H1 (cell line): ENCODE data around the gene KLHL14. TPM values are rescaled to one million over a fixed set of nuclear protein-coding genes. Genes with fewer than 3 reads are reported as not detected.

Source experiments
- CTCF ChIA-PET: fragments of 300-600 bp; sonication (Branson Sonifier 250); formaldehyde crosslinking; loops from one replicate; lab custom pipeline; 2021; ENCODE audit not compliant: partially characterized antibody; lab: Charles Lee
- POLR2A ChIA-PET: fragments of 300-600 bp; sonication (Branson Sonifier 250); formaldehyde crosslinking; loops from one replicate; lab custom pipeline; 2021; ENCODE audit warnings: inconsistent platforms; ENCODE audit not compliant: partially characterized antibody; lab: Charles Lee
- DNase-seq, 2 experiments: peaks; one replicate each; pipeline versions ENCODE4 v3.0.0 to v3.0.0-alpha.2; 2010 to 2022; ENCODE audit warnings: low spot score in 2 of 2, low read depth in 1 of 2, mixed read lengths in 1 of 2
- FAIRE-seq: peaks from 2 replicates; lab custom pipeline; 2011; peaks lifted over from hg19 to GRCh38; lab: Jason Lieb, UNC
- H2AFZ ChIP-seq: 2 replicates; pipeline ENCODE4 v1.8.1; 2012; ENCODE audit warnings: low read length, inconsistent platforms
- H2AK5ac ChIP-seq: 2 replicates; pipeline ENCODE4 v1.6.1; 2013; ENCODE audit warnings: low read depth, low read length
- H2BK120ac ChIP-seq: replicated peaks from 2 replicates; pipeline ENCODE3; 2013; ENCODE audit warnings: low read depth, low read length, inconsistent platforms
- H2BK12ac ChIP-seq: 2 replicates; pipeline ENCODE4 v1.6.1; 2013; ENCODE audit warnings: low read depth, low read length
- H2BK15ac ChIP-seq: 2 replicates; pipeline ENCODE4 v1.6.1; 2013; ENCODE audit warnings: low read length
- H2BK20ac ChIP-seq: 2 replicates; pipeline ENCODE4 v1.6.1; 2013; ENCODE audit warnings: low read length
- H2BK5ac ChIP-seq: 2 replicates; pipeline ENCODE4 v1.6.1; 2013; ENCODE audit warnings: low read depth, low read length
- H3K14ac ChIP-seq: 2 replicates; pipeline ENCODE4 v1.6.1; 2013; ENCODE audit warnings: inconsistent platforms; ENCODE audit not compliant: insufficient read length
- H3K18ac ChIP-seq: 2 replicates; pipeline ENCODE4 v1.6.1; 2013; ENCODE audit warnings: low read length; ENCODE audit errors: extremely low read depth
- H3K23ac ChIP-seq: 2 replicates; pipeline ENCODE4 v1.6.1; 2013; ENCODE audit warnings: inconsistent platforms; ENCODE audit not compliant: insufficient read length
- H3K23me2 ChIP-seq: 2 replicates; pipeline ENCODE4 v1.6.1; 2013; ENCODE audit warnings: low read depth, low read length
- H3K27ac ChIP-seq: 2 replicates; pipeline ENCODE4 v1.6.1; 2011; ENCODE audit warnings: low read depth, low read length, inconsistent platforms
- H3K27me3 ChIP-seq, 4 experiments: replicated peaks in 1 of 4; 1 replicate in 1 of 4; 2 replicates in 3 of 4; pipeline versions ENCODE4 v1.6.1 to v1.8.1; 2011 to 2013; ENCODE audit warnings: low read length in 3 of 4, mild to moderate bottlenecking in 3 of 4, inconsistent platforms in 2 of 4, mixed read lengths in 2 of 4, moderate library complexity in 1 of 4; ENCODE audit not compliant: control insufficient read depth in 3 of 4, insufficient read depth in 3 of 4; ENCODE audit errors: extremely low read depth in 1 of 4
- H3K36me3 ChIP-seq, 4 experiments: 2 replicates each; pipeline versions ENCODE4 v1.6.1 to v1.8.1; 2011 to 2013; ENCODE audit warnings: mild to moderate bottlenecking in 4 of 4, low read length in 3 of 4, moderate library complexity in 2 of 4, control low read depth in 1 of 4, inconsistent platforms in 1 of 4; ENCODE audit not compliant: insufficient read depth in 4 of 4, control insufficient read depth in 2 of 4
- H3K4ac ChIP-seq: replicated peaks from 2 replicates; pipeline ENCODE3; 2013; ENCODE audit warnings: low read length, low read depth, mixed read lengths, inconsistent platforms; ENCODE audit not compliant: insufficient read length
- H3K4me1 ChIP-seq, 4 experiments: replicated peaks in 1 of 4; 1 replicate in 1 of 4; 2 replicates in 3 of 4; pipeline versions ENCODE4 v1.6.1 to v1.8.1; 2011 to 2013; ENCODE audit warnings: low read length in 3 of 4, inconsistent platforms in 2 of 4, mixed read lengths in 1 of 4; ENCODE audit not compliant: insufficient read depth in 4 of 4, control insufficient read depth in 3 of 4
- H3K4me2 ChIP-seq, 2 experiments: 2 replicates each; pipeline versions ENCODE4 v1.6.1 to v1.8.1; 2011 to 2013; ENCODE audit warnings: low read depth in 2 of 2, low read length in 2 of 2, control low read depth in 1 of 2, inconsistent platforms in 1 of 2, mild to moderate bottlenecking in 1 of 2; ENCODE audit not compliant: insufficient read depth in 1 of 2
- H3K4me3 ChIP-seq, 4 experiments: fragments of 200-600, 300-600 bp in 1 of 4; sonication (generic), shearing (Covaris generic), sonication (Bioruptor Twin) in 1 of 4; 2 replicates each; pipeline versions ENCODE4 v1.5.1 to v1.8.1; 2011 to 2016; ENCODE audit warnings: low read length in 4 of 4, low read depth in 3 of 4, control low read depth in 2 of 4, inconsistent platforms in 2 of 4, mild to moderate bottlenecking in 2 of 4, mixed read lengths in 1 of 4, moderate library complexity in 1 of 4; ENCODE audit not compliant: insufficient read depth in 2 of 4; ENCODE audit errors: extremely low read depth in 1 of 4
- H3K56ac ChIP-seq: replicated peaks from 2 replicates; pipeline ENCODE3; 2013; ENCODE audit warnings: low read depth, mild to moderate bottlenecking, mixed read lengths, low read length, inconsistent platforms; ENCODE audit not compliant: insufficient read length
- H3K79me1 ChIP-seq: 2 replicates; pipeline ENCODE4 v1.6.1; 2013; ENCODE audit warnings: low read depth, low read length, control low read depth
- H3K79me2 ChIP-seq, 2 experiments: 2 replicates each; pipeline versions ENCODE4 v1.6.1 to v1.8.1; 2012 to 2013; ENCODE audit warnings: low read length in 2 of 2, mild to moderate bottlenecking in 2 of 2, inconsistent platforms in 1 of 2; ENCODE audit not compliant: insufficient read depth in 2 of 2, control insufficient read depth in 1 of 2
- H3K9ac ChIP-seq, 4 experiments: replicated peaks in 1 of 4; 1 replicate in 1 of 4; 2 replicates in 3 of 4; pipeline versions ENCODE4 v1.6.1 to v1.8.1; 2011 to 2013; ENCODE audit warnings: low read depth in 3 of 4, low read length in 3 of 4, control low read depth in 2 of 4, mild to moderate bottlenecking in 2 of 4, moderate library complexity in 2 of 4, inconsistent platforms in 1 of 4; ENCODE audit errors: extremely low read depth in 1 of 4
- H3K9me3 ChIP-seq, 2 experiments: 2 replicates each; pipeline versions ENCODE4 v1.6.1 to v1.8.1; 2012 to 2013; ENCODE audit warnings: mild to moderate bottlenecking in 2 of 2, moderate library complexity in 2 of 2, control low read depth in 1 of 2, inconsistent platforms in 1 of 2, low read depth in 1 of 2, low read length in 1 of 2, mixed read lengths in 1 of 2; ENCODE audit not compliant: insufficient read depth in 2 of 2
- H4K20me1 ChIP-seq, 2 experiments: replicated peaks in 1 of 2; 2 replicates each; pipeline versions ENCODE3 to v1.8.1; 2011 to 2013; ENCODE audit warnings: inconsistent platforms in 2 of 2, low read length in 2 of 2, mild to moderate bottlenecking in 1 of 2; ENCODE audit not compliant: insufficient read depth in 2 of 2, control insufficient read depth in 1 of 2
- H4K5ac ChIP-seq: 2 replicates; pipeline ENCODE4 v1.6.1; 2013; ENCODE audit warnings: low read length, low read depth, mixed read lengths, inconsistent platforms; ENCODE audit not compliant: insufficient read length
- H4K8ac ChIP-seq: 2 replicates; pipeline ENCODE4 v1.8.0; 2013; ENCODE audit warnings: mild to moderate bottlenecking, moderate library complexity, low read length, inconsistent platforms; ENCODE audit not compliant: insufficient read depth; ENCODE audit errors: extremely low read depth
- H4K91ac ChIP-seq: replicated peaks from 2 replicates; pipeline ENCODE3; 2013; ENCODE audit warnings: low read length, mixed read lengths, inconsistent platforms; ENCODE audit not compliant: insufficient read length
- ASH2L ChIP-seq: fragments of 200-600, 300-600 bp; sonication (generic); IDR thresholded peaks from one replicate; pipeline ENCODE4 v1.7.1; 2017; ENCODE audit warnings: low read length
- BRCA1 ChIP-seq: IDR thresholded peaks from 2 replicates; pipeline ENCODE4 v1.6.1; 2012; ENCODE audit warnings: low read depth, low read length, improper control_type of control experiment
- EGR1 ChIP-seq: IDR thresholded peaks from 2 replicates; pipeline ENCODE4 v1.6.1; 2011; ENCODE audit warnings: low read depth, low read length, borderline replicate concordance
- EP300 ChIP-seq, 2 experiments: IDR thresholded peaks; 1 replicate in 1 of 2; 2 replicates in 1 of 2; pipeline ENCODE4 v1.6.1; 2011 to 2012; ENCODE audit warnings: low read depth in 2 of 2, low read length in 2 of 2, mild to moderate bottlenecking in 2 of 2, borderline replicate concordance in 1 of 2, inconsistent platforms in 1 of 2, moderate library complexity in 1 of 2
- GABPA ChIP-seq: IDR thresholded peaks from 2 replicates; pipeline ENCODE4 v1.6.1; 2011; ENCODE audit warnings: mild to moderate bottlenecking, low read length, moderate library complexity, borderline replicate concordance; ENCODE audit not compliant: insufficient read depth
- GTF2F1 ChIP-seq: IDR thresholded peaks from 2 replicates; pipeline ENCODE4 v1.6.1; 2012; ENCODE audit warnings: low read depth, low read length, improper control_type of control experiment, borderline replicate concordance
- JUN ChIP-seq: IDR thresholded peaks from 2 replicates; pipeline ENCODE4 v1.6.1; 2011; ENCODE audit warnings: low read depth, mild to moderate bottlenecking, improper control_type of control experiment, low read length
- KDM1A ChIP-seq: fragments of 200-600, 300-600 bp; sonication (generic); IDR thresholded peaks from 2 replicates; pipeline ENCODE4 v1.7.1; 2016; ENCODE audit warnings: mild to moderate bottlenecking, low read length, borderline replicate concordance
- KDM4A ChIP-seq: IDR thresholded peaks from one replicate; pipeline ENCODE4 v1.7.1; 2012; ENCODE audit warnings: low read depth, mild to moderate bottlenecking, moderate library complexity, low read length, inconsistent platforms; ENCODE audit not compliant: severe bottlenecking
- RNF2 ChIP-seq: fragments of 200-900, 300-1000 bp; sonication (generic); IDR thresholded peaks from 2 replicates; pipeline ENCODE4 v1.7.1; 2016; ENCODE audit warnings: borderline replicate concordance, low read depth, mild to moderate bottlenecking, antibody characterized with exemption, low read length; ENCODE audit not compliant: poor library complexity, severe bottlenecking; ENCODE audit errors: missing control alignments
- WGBS, 2 experiments: shearing (Covaris generic) in 1 of 2; methylation state at CpG; one replicate each; pipeline versions ENCODE4 v1.1.6 to v1.1.7; 2013 to 2015; ENCODE audit warnings: low lambda C conversion rate in 2 of 2, mixed read lengths in 2 of 2, inconsistent platforms in 1 of 2, low coverage in 1 of 2, missing lambda C conversion rate in 1 of 2; ENCODE audit not compliant: insufficient replicate concordance in 2 of 2, insufficient coverage in 1 of 2, insufficient read length in 1 of 2; ENCODE audit errors: extremely low coverage in 1 of 2, missing lambda C conversion rate in 1 of 2; 5-methylcytosine and 5-hydroxymethylcytosine counted together
- polyA plus RNA-seq, 7 experiments: library from polyadenylated mRNA; depleted of rRNA in 3 of 7; stranded (reverse) in 5 of 7; unstranded in 2 of 7; fragments of >200 nt in 5 of 7; fragments of 200-250 nt in 2 of 7; gene quantifications; 1 replicate in 5 of 7; 2 replicates in 1 of 7; 4 replicates in 1 of 7; pipeline versions ENCODE4 v1.2.1 to v1.2.3, GENCODE V29; 2011 to 2013; ENCODE audit warnings: missing spikeins in 2 of 7, mixed read lengths in 2 of 7
- total RNA-seq: library from RNA; stranded (reverse); fragmentation: NEBNext Ultra II Directional; extraction: Animal tissue kit (Norgen Biotek cat#: 25700); gene quantifications from 2 replicates; pipeline ENCODE4 v1.2.1, GENCODE V29; 2021
- TF ChIP-seq, protein P1 (sequence below), 3 experiments: IDR thresholded peaks; 1 replicate in 2 of 3; 2 replicates in 1 of 3; pipeline versions ENCODE4 v1.5.1 to v1.6.1; 2011; ENCODE audit warnings: low read length in 3 of 3, mild to moderate bottlenecking in 3 of 3, inconsistent platforms in 2 of 3, low read depth in 1 of 3, moderate library complexity in 1 of 3; ENCODE audit not compliant: insufficient read depth in 1 of 3; ENCODE audit errors: control extremely low read depth in 1 of 3

The KLHL14 gene
- total and polyA plus RNA-seq, 2 of the 8 experiments (the other 6 are each of a cell fraction or from before 2014, with no cell fraction given) = 1.1 to 1.2 TPM

DNA sequence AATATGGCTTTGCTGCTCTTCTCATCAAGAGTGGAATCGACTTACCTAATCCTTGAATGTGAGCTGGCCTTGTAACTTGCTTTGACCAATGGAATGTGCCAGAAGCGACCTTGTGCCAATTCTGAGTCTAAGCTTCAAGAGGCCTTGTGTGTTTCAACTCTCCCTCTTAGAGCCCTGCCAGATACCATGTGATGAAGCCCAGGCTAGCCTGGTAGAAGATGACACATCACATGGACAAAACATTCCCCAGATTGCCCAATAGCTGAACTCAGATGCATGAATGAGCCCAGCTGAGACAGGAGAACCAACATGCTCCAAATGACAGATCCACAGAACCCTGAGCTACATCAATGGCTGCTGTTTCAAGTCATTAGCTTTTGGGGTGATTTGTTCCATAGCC lies 4.2 kb upstream of the KLHL14 start:
- no peak overlapping the region for H2BK20ac ChIP-seq
- H3K14ac ChIP-seq = no peak overlapping the region
- no peak overlapping the region for H4K8ac ChIP-seq
- H3K23me2 ChIP-seq = no peaks in the 10 kb centered on the region; the same call in 1 of the 2 replicates
- POLR2A ChIA-PET = no interaction called here
- DNase-seq (no peak), FAIRE-seq (no peak)
- H3K4me3 ChIP-seq = no peak overlapping the region
- no peak overlapping the region for H2AFZ ChIP-seq
- H4K91ac ChIP-seq = no peak overlapping the region
- H3K27ac ChIP-seq = no peak overlapping the region
- H3K4ac ChIP-seq = no peak overlapping the region
- no peak overlapping the region for H3K4me2 ChIP-seq
- no peak overlapping the region for H2BK5ac ChIP-seq
- peaks cover 3 to 24% (median 19%) of the 10 kb centered on the region in 4 experiments for H3K27me3 ChIP-seq
- CTCF ChIA-PET = interaction anchor here (0.8 to 1.6 kb wide), 3 partner anchors 10 to 62 kb away, joined by 3 to 5 read pairs (median 3); no protein-coding TSS in a partner anchor
- no peak overlapping the region for H2BK120ac ChIP-seq
- H2BK12ac ChIP-seq = no peak overlapping the region
- no peak overlapping the region for H3K56ac ChIP-seq
- peaks cover 3 to 13% (median 8%) of the 10 kb centered on the region in 4 experiments; a peak in 6 of 7 replicates for H3K4me1 ChIP-seq
- 93% methylated on average over 2 of the region's 2 CpGs; no CpG with 5 or more reads in 1 of the 2 experiments for WGBS, 2 experiments
- H3K79me2 ChIP-seq = no peaks in the 10 kb centered on the region
- H2AK5ac ChIP-seq = no peak overlapping the region
- no peak overlapping the region for H3K18ac ChIP-seq
- no peak overlapping the region for H3K23ac ChIP-seq
- no peak overlapping the region for H3K9ac ChIP-seq
- H4K20me1 ChIP-seq = no peaks in the 10 kb centered on the region
- H3K36me3 ChIP-seq = no peaks in the 10 kb centered on the region
- no peaks in the 10 kb centered on the region for H3K9me3 ChIP-seq
- no peak overlapping the region for H4K5ac ChIP-seq
- no peak overlapping the region for H2BK15ac ChIP-seq
- H3K79me1 ChIP-seq = no peaks in the 10 kb centered on the region
- no peak for TF ChIP-seq BRCA1
- no peak for TF ChIP-seq ASH2L
- no peak for TF ChIP-seq KDM1A
- no peak for TF ChIP-seq JUN
- TF ChIP-seq EP300 (IDR thresholded peaks at IDR 0.05; ENCODE audit: borderline replicate concordance in 1 of 2, low read depth in 2 of 2, low read length in 2 of 2) = no peak
- TF ChIP-seq GABPA = no peak
- TF ChIP-seq RNF2 = no peak
- no peak for TF ChIP-seq GTF2F1
- TF ChIP-seq KDM4A = no peak
- no peak for TF ChIP-seq EGR1
- TF ChIP-seq, protein P1, sequence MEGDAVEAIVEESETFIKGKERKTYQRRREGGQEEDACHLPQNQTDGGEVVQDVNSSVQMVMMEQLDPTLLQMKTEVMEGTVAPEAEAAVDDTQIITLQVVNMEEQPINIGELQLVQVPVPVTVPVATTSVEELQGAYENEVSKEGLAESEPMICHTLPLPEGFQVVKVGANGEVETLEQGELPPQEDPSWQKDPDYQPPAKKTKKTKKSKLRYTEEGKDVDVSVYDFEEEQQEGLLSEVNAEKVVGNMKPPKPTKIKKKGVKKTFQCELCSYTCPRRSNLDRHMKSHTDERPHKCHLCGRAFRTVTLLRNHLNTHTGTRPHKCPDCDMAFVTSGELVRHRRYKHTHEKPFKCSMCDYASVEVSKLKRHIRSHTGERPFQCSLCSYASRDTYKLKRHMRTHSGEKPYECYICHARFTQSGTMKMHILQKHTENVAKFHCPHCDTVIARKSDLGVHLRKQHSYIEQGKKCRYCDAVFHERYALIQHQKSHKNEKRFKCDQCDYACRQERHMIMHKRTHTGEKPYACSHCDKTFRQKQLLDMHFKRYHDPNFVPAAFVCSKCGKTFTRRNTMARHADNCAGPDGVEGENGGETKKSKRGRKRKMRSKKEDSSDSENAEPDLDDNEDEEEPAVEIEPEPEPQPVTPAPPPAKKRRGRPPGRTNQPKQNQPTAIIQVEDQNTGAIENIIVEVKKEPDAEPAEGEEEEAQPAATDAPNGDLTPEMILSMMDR (IDR thresholded peaks at IDR 0.05; ENCODE audit: control extremely low read depth in 1 of 3, insufficient read depth in 1 of 3, low read depth in 1 of 3, low read length in 3 of 3) = no peak
